HG03139 (cell line): ENCODE data around the gene DPH2.

Experiments
- ATAC-seq: cut with Tn5 transposase; IDR thresholded peaks from one replicate; pipeline ENCODE4 v1.9.1; 2021; ENCODE audit not compliant: unreplicated experiment

DPH2 gene

GRCh38 chr1:43998000-43998378, 28.2 kb downstream of the DPH2 start:
- ATAC-seq: no peak

GRCh38 chr1:43999455-43999854, 29.6 kb downstream of the DPH2 start:
- no peak for ATAC-seq

- ATAC-seq: no peak
Measured at GRCh38 chr1:44000122-44000665, 30.4 kb downstream of the DPH2 start.

- ATAC-seq: no peak
Measured at GRCh38 chr1:44002165-44002564, 32.4 kb downstream of the DPH2 start.

GRCh38 chr1:44002606-44003157, 32.9 kb downstream of the DPH2 start:
- ATAC-seq: no peak

GRCh38 chr1:44008259-44008658, 38.4 kb downstream of the DPH2 start:
- no peak for ATAC-seq

- ATAC-seq: no peak
Measured at GRCh38 chr1:44010935-44011471, 41.2 kb downstream of the DPH2 start.

- ATAC-seq: no peak
Measured at GRCh38 chr1:44012404-44012803, 42.6 kb downstream of the DPH2 start.

GRCh38 chr1:44012941-44013609, 43.3 kb downstream of the DPH2 start:
- no peak for ATAC-seq

- ATAC-seq: no peak
Measured at GRCh38 chr1:44013949-44014348, 44.1 kb downstream of the DPH2 start.

- no peak for ATAC-seq
Measured at GRCh38 chr1:44014365-44015104, 44.7 kb downstream of the DPH2 start.

GRCh38 chr1:44015206-44015605, 45.4 kb downstream of the DPH2 start:
- ATAC-seq: no peak

- no peak for ATAC-seq
Measured at GRCh38 chr1:44016041-44016889, 46.5 kb downstream of the DPH2 start.

GRCh38 chr1:44016890-44017400, 47.1 kb downstream of the DPH2 start:
- no peak for ATAC-seq

- ATAC-seq: no peak
Measured at GRCh38 chr1:44019466-44019948, 49.7 kb downstream of the DPH2 start.

GRCh38 chr1:44020464-44020863, 50.7 kb downstream of the DPH2 start:
- ATAC-seq: no peak

GRCh38 chr1:44021156-44021555, 51.3 kb downstream of the DPH2 start:
- ATAC-seq: no peak

- ATAC-seq: no peak
Measured at GRCh38 chr1:44021581-44022321, 51.9 kb downstream of the DPH2 start.
